MV-4-11 (cell line): ENCODE results near the gene RNF180.
"Not testable (repeated sequence)": the region's sequence is repeated elsewhere in the genome, so short reads cannot be mapped to it uniquely, and the experiment has no call there.

ENCODE experiments used
- DNase-seq: peaks from one replicate; lab custom pipeline; 2025; lab: John Stamatoyannopoulos, UW

RNF180 gene

DNA sequence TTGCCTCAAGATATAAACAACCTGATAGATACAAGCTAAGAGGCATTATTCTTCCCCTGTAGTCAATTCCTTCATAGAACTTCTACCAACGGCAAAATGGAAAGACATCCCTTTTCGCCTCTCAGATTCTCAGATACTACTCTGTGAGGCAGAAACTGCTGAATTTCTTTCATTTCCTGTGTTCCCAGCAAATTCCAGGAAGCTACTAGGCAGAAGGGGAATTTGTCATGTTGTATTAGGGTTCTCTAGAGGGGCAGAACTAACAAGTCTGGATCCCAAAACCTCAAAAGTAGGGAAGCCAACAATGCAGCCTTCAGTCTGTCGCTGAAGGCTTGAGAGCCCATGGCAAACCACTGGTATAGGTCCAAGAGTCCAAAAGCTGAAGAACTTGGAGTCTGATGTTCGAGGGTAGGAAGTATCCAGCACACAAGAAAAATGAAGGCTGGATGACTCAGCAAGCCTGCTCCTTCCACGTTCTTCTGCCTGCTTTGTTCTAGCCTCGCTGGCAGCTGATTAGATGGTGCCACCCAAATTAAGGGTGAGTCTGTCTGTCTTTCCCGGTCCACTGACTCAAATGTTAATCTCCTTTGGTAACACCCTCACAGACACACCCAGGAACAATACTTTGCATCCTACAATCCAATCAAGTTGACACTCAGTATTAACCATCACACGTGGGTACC is 15.2 kb downstream of the RNF180 start:
- no peak for DNase-seq

DNA sequence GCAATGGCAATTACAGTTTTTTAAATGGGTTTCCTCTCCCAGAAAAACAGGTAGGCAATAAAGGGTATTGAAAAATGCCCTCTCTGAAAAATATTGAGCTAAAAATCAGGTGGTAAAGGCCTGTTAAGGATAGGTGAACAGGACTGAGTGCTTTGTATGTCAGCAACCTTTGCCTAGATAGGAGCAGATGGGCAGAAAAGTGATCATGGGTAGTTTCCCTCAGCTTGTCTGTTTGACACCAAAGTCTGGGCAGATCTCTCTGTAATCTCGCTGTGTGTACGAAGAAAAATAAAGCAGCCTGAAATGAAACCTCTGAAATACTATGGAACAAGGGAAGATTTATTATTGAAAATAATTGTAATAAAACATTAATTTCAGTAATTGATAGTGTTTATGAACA is 15.8 kb downstream of the RNF180 start:
- DNase-seq = no peak

- DNase-seq = no peak
Observed at GRCh38 chr5:64183956-64184355, 18.3 kb downstream of the RNF180 start.

GRCh38 chr5:64184832-64185231 is 19.2 kb downstream of the RNF180 start:
- DNase-seq = no peak

- peak; percentile 8 for DNase-seq
Observed at GRCh38 chr5:64188776-64189175, 23.1 kb downstream of the RNF180 start.

DNA sequence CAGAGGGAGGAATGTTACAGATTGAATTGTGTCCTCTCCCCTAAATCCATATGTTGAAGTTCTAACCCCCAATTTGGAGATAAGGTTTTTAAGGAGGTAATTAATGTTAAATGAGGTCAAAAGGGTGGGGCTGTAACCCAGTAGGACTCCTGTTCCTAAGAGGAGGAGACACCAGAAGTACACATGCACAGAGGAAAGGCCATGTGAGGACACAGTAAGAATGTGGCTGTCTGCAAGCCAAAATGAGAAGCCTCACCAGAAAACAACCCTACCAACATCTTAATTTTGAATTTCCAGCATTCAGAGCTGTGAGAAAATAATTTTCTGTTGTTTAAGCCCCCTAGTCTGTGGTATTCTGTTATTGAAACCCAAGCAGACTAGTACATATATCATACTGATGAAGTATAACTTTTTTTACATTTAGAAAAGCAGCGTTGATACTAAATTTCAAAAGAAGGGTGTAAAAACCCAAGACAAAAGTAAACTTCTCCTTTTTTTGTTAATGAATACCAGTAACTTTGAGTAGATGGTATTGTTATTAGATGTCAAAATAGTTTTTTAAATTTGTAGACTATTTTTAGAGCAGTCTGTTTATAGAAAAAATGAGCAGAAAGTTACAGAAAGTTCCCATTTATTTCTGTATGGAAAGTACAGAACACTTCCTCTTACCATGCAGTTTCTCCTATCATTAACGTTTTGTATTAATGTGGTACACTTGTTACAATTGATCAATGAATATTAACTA is 25.1 kb downstream of the RNF180 start:
- no peak for DNase-seq

- DNase-seq = no peak
Observed at GRCh38 chr5:64195981-64196380, 30.3 kb downstream of the RNF180 start.

GRCh38 chr5:64199425-64199824 is 33.8 kb downstream of the RNF180 start:
- DNase-seq = no peak

DNA sequence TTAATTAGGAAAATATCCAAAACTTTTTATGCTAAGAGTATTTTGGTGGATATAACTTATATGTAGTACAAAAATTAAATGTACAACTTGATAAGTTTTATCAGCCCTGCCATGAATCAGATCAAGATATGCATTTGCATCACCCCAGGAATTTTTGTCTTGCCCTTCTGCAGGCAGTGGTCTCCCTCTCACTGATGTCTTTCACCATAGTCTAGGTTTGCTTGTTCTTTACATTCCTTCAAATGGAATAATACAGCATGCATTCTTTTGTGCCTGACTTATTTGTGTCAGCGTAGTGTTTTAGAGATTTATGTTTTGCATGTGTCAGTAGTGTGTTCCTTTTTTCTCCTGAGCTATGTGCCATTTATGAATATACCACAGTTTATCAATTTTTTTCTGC is 36.4 kb downstream of the RNF180 start:
- no peak for DNase-seq

DNA sequence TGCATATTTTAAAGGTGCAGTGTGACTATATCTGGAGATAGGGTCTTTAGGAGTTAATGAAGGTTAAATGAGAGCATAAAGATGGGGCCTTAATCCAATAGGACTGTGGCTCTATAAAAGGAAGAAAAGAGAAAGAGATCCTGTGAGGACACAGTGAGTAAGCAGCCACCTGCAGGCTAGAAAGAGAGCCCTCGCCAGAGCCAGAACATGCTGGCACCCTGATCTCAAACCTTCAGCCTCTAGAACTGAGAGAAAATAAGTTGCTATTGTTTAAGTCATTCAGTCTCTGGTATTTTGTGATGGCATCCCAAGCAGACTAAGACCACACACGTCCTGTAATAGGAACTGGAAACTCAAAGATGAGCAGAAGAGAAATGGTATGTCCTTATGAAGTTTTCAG is 41.0 kb downstream of the RNF180 start:
- no peak for DNase-seq

DNA sequence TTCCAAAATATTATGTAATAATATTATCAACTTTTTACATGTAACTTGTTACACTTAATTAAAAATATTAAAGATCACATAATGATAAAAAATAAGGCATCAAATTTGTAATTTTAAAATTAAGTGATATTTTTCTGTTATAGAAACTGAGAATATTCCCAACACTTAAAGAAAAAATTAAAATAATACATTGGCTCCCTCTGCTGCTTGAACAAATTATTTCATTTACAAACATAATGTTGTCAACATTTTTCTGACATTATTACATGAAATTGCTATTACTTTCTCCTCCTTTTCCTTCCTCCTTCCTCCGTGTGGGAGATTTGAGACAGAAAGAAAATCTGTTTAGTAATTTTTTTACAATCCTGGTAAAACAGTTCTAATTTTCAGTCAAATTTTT is 42.3 kb downstream of the RNF180 start:
- peak; percentile 0 for DNase-seq

DNA sequence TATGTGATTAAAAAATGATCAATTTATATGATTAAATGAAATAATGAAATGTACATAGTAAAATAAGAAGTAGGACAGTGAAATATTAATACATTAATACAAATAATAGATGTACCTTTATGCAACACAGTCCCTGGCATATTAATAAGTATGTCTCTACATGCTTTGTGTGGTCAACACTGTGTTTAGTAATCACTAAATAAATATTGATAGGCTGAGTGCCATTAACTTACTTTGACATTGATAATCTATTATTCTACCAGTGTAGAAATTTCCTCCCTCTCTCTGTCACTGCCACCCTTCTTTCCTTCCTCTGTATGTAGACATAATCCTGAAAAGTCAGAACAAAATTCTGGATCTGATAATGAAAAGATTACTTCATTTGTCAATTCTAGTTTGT is 43.7 kb downstream of the RNF180 start:
- DNase-seq = no peak

DNA sequence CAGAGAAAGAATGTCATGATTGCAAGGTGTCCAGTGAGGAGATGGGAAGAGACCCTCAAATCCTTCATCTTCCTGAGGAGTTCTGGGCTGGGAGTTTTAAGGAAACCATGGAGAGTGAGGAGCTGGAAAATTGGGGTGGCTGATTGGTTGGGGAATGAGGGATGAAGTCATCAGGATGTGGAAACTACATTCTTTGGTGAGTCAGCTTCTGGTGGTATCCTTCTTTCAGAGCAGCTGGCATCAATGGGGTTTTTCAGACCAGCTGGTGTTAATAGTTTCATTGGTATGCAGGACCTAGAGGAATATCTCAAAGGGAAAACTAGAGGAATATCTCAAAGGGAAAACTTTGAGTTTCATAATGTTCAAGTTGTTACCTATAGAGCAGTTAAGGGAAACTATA is 45.2 kb downstream of the RNF180 start:
- DNase-seq = no peak

DNA sequence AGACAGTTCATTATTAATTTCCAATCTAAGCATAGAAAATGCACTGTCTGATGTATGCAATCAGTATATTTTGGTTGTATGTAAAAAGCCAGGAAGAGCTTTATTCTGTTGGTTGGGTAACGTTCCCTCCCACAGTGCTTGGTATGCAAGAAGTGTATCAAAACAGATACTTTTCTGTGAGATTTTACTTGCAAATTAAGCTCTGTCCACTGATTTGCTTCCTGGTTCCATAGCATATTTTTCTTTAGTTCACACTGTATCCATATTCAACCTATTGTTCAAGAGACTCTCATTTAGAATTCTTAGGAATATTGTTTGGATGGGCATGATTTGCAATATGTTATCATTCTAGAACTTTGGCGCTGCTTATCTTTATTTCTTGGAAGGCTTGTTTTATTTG is 47.4 kb downstream of the RNF180 start:
- DNase-seq = no peak

DNA sequence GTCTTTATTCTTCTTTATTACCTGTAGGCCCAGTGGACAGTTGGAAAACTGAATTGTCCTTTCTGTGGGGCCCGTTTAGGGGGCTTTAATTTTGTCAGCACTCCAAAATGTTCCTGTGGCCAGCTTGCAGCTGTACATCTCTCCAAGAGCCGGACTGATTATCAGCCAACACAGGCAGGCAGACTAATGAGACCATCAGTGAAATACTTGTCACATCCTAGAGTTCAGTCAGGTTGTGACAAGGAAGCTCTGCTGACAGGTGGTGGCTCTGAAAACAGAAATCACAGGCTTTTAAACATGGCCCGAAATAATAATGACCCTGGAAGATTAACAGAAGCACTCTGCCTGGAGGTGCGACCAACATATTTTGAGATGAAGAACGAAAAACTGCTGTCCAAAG is 47.9 kb downstream of the RNF180 start:
- no peak for DNase-seq

DNA sequence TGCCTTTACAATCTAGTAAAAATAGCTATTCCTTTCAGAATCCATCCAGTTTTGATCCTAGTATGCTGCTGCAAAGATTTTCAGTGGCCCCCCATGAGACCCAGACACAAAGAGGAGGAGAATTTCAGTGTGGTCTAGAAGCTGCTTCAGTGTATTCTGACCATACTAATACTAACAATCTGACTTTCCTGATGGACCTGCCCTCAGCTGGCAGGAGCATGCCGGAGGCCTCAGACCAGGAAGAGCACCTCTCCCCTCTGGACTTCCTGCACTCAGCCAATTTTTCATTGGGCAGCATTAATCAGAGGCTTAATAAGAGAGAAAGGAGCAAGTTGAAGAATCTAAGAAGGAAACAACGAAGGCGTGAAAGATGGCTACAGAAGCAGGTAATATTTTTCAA is 48.5 kb downstream of the RNF180 start:
- DNase-seq = no peak

DNA sequence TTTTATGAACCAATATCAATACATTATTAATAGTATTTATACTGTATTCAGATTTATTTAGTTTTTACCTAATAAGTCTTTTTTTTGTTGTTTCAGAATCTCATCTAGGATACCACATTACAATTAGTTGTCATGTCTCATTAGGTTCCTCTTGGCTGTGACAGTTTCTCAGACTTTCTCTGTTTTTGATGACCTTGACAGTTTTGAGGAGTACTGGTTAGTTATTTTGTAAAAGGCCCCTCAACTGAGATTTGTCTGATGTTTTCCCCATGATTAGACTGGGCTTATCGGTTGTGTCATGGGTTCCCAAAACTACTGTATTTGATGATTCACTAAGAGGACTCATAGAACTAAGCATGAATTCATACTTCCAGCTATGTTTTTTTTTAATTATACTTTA is 56.3 kb downstream of the RNF180 start:
- DNase-seq = no peak

DNA sequence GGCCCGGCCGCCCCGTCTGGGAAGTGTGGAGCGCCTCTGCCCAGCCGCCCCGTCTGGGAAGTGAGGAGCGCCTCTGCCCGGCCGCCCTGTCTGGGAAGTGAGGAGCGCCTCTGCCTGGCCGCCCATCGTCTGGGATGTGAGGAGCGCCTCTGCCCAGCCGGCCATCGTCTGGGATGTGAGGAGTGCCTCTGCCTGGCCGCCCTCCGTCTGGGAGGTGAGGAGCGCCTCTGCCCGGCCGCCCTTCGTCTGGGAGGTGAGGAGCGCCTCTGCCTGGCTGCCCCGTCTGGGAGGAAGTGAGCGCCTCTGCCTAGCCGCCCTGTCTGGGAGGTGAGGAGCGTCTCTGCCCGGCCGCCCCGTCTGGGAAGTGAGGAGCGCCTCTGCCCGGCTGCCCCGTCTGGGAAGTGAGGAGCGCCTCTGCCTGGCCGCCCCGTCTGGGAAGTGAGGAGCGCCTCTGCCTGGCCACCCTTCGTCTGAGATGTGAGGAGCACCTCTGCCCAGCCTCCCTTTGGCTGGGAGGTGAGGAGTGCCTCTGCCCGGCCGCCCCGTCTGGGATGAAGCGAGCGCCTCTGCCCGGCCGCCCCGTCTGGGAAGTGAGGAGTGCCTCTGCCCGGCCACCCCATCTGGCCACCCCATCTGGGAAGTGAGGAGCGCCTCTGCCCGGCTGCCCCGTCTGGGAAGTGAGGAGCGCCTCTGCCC is 59.8 kb downstream of the RNF180 start:
- DNase-seq = not testable (repeated sequence)

GRCh38 chr5:64227131-64227537 is 61.5 kb downstream of the RNF180 start:
- DNase-seq = not testable (repeated sequence)

GRCh38 chr5:64229163-64229774 is 63.6 kb downstream of the RNF180 start:
- peak; percentile 27 for DNase-seq

DNA sequence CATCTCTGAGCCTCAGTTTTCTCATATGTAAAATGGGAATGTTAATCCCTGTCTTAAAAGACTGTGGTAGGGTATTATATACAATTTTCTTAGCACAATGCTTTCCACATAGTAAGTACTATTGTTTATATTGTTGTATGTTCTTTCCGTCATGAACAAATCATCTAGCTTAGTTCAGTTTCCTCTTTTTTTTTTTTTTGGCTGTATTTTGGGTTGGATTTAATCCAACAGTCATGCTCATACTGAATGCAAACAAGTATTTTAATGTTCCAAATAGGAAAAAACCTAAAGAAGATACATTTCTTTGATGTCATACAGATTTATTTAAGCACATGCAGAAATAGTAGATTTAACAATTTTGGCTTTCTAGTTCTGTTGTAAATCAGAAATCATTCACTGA is 95.1 kb downstream of the RNF180 start:
- DNase-seq = no peak

DNA sequence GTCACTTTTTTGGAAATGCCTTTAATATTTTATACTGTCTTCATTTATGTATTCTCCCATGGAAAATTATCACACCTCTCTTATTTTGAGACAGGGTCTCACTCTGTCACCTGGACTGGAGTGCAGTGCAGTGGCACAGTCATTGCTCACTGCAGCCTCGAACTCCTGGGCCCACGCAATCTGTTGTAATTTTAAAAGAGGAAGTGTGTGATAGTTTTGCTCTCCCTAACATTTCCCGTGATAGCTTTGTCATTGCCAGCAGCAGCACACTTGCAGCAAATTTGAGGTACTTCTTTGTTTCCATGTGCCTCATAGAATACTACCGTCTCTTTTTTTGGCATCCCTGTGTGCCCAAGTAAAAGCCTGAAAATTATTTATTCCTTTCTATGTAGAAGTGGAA is 103.5 kb downstream of the RNF180 start:
- peak; percentile 40 for DNase-seq

DNA sequence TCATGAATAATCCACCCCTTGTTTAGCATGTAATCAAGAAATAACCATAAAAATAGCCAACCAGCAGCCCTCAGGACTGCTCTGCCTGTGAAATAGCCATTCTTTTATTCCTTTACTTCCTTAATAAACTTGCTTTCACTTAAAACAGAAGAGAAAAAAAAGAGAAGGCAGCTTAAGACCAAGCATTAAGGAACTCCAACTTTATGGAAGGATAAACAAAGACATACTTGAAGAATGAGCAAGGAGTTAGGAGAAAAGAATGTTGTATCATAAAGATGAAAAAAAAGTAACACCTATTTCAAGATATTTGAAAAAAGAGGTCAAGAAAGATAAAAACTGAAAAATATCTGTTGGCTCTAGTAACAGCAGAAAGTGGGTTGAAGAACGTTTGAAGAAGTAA is 107.6 kb downstream of the RNF180 start:
- DNase-seq = no peak
